GM21381 (cell line): ENCODE results near the gene NPBWR2.

Experiments
- ATAC-seq: cut with Tn5 transposase; IDR thresholded peaks from one replicate; pipeline ENCODE4 v1.9.1; 2021; ENCODE audit warnings: mild to moderate bottlenecking, moderate library complexity; ENCODE audit not compliant: unreplicated experiment

The NPBWR2 gene

DNA sequence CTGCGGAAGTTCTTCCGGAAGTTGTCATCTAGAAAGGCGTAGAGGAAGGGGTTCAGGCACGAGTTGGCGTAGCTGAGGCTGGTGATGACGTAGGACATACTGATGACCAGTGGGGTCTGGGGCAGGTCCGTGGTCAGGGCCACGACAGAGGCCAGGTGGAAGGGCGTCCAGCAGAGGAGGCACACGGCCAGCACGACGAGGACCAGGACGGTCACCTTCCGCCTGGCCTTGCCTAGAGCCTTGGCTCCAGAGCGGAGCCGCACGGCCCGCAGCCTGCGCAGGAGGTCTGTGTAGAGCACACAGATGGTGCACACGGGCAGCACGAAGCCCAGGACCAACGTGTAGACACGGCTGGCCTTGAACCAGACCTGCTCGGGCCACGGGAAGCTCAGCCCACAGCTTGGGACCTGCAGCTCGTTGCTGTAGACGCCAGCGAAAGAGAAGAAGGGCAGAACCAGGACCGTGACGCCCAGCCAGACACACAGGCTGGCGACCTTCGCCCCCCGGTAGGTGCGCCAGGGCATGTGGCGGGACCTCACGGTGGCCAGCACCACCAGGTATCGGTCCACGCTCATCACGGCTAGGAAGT, 1.4 kb downstream of the NPBWR2 start:
- ATAC-seq: no peak

- ATAC-seq: no peak
These were observed 2.5 kb downstream of the NPBWR2 start for GRCh38 chr20:64104667-64105451.

GRCh38 chr20:64103871-64104666, 3.3 kb downstream of the NPBWR2 start:
- ATAC-seq: no peak

DNA sequence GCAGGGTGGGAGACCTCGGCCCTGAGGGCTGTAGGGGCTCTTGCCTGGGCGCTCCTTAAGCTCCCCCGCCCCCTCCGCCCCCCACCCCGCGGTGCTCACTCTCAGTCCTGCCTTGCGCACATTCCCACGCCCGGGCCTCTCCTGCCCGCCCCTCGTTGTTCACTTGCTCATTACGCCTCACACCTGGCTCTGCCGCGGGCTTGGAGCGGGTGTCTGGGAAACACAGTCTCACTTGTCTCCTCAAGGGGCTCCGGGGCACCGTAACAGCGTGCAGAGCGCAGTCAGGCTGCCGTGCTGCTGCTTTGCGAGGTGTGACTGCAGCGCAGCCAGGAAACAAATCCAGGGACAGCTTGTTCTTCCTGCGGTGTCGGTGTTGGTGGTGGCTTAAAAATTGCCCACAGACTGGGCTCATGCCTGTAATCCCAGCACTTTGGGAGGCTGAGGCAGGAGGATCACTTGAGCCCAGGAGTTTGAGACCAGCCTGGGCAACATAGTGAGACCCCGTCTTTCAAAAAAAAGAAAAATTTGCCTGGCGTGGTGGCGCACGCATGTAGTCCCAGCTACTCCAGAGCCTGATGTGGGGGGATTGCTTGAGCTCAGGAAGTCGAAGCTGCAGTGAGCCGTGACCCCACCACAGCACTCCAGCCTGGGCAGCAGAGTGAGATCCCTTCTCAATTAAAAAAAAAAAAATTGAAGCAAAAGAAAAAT, 4.6 kb downstream of the NPBWR2 start:
- no peak for ATAC-seq

DNA sequence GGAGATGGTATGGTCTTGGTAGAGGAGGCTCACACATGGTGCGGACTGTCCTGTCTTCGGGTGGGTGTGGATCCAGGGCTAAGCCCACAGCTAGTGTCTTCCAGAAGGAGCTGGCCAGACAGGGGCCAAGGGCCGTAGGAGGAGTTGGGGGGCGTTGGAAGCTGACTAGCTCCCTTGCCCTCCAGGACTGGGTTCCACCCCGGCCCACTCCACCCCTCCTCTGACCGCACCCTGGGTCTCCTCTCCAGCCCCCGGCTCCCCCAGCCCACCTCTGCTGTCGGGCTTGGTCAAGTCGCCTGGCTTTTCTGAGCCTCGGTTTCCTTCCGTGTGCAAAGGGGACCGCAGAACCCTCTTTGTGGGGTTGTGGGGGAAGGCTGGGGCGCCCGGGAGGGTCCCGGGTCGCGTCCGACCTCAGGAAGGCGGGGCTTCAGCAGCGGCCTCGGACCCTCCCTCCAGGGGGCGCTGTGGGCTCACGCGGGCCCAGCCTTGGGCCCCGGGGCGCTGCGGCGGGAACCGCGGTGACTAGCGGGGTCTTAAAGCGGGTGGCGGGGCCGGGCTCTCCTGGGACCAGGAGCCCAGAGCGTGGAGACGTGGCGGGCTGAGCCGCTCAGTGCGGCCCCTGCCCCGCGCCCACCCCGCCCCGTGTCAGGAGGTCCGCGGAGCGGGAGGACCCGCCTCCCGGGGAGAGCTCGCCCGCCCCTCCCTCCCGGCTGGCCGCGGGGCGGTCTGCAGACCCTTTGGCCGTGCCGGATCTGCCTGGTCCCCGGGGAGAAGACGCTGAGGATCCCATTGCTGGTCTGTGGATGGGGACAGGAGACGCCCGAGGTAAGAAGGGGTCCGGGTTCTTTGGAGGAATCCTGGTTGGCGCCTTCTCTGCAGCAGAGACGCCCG, 5.4 kb downstream of the NPBWR2 start:
- no peak for ATAC-seq

GRCh38 chr20:64100946-64101688, 6.2 kb downstream of the NPBWR2 start:
- no peak for ATAC-seq

DNA sequence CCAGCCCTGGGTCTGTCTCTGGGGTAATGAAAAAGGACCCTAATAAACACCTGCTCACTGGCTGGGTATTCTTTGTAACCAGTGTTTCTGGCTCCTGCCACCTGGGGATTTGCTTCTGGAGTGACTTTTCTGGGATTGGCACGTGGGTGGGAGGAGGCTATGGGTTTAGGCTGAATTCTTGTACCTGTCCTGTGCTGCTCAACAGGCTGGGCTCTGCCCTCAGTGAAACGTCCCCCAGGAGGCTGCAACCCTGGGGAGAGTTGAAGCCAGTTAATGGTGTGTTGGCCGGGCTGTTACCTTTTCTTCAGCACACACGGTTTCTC, 6.8 kb downstream of the NPBWR2 start:
- ATAC-seq: no peak

DNA sequence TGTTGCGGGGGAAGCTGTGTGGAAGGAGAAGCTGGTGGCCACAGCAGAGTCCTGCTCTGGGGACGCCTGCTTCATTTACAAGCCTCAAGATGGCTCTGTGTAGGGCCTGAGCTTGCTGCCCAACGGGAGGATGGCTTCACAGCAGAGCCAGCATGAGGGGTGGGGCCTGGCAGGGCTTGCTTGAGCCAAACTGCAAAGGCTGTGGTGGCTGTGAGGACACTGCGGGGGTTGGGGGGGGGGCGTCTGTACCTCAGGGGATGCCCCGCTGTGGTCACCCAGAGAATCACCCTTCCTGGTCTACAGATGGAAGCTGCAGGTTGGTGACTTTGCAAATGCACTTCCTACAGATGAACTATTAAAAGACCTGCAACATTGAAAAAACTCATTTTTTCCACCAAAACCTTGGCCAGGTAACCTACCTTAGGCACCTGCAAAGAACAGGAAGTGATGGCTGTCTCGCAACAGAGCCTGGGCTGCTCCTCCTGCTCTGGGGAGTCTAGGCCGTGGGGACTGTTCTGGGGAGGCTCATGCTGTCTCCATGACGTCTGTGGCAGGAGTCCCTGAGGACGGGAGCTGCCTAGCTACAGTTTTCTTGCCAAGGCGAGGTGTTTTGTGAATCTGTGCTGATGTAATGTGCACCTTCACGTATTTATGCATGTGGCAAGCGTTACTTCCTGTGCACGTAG, 7.3 kb downstream of the NPBWR2 start:
- ATAC-seq: no peak

GRCh38 chr20:64099086-64099786, 8.1 kb downstream of the NPBWR2 start:
- no peak for ATAC-seq

DNA sequence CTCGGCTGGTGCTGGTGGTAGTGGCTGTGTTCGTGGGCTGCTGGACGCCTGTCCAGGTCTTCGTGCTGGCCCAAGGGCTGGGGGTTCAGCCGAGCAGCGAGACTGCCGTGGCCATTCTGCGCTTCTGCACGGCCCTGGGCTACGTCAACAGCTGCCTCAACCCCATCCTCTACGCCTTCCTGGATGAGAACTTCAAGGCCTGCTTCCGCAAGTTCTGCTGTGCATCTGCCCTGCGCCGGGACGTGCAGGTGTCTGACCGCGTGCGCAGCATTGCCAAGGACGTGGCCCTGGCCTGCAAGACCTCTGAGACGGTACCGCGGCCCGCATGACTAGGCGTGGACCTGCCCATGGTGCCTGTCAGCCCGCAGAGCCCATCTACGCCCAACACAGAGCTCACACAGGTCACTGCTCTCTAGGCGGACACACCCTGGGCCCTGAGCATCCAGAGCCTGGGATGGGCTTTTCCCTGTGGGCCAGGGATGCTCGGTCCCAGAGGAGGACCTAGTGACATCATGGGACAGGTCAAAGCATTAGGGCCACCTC, 8.8 kb downstream of the NPBWR2 start:
- no peak for ATAC-seq

GRCh38 chr20:64096535-64096934, 10.8 kb downstream of the NPBWR2 start:
- no peak for ATAC-seq

GRCh38 chr20:64095927-64096326, 11.4 kb downstream of the NPBWR2 start:
- ATAC-seq: no peak

- ATAC-seq: no peak
These were observed 11.9 kb downstream of the NPBWR2 start for GRCh38 chr20:64095455-64095854.

DNA sequence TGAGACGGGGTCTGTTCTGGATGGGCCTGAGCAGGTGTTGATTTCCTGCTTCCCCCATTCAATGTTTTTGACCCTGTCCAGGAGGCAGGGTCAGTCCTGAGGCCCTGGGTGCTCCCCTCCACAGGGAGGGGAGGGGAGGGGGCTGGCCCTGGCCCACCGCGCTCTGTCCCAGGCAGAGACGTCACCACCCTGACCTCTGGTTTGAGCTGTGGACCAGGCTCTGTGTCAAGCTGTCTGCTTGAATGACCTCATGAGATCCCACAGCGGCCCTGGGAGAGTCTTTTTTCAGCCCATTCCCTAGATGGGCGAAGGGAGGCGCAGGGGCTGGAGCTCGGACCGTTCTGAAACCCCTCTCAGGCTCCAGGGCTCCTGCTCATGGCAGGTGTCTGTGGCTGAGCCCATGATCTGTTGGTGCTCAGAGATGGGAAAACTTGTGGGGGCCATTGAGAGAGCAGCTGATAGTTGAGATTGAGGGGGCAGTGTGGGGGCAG, 14.3 kb downstream of the NPBWR2 start:
- ATAC-seq: no peak

- no peak for ATAC-seq
These were observed 14.9 kb downstream of the NPBWR2 start for GRCh38 chr20:64092258-64093012.

DNA sequence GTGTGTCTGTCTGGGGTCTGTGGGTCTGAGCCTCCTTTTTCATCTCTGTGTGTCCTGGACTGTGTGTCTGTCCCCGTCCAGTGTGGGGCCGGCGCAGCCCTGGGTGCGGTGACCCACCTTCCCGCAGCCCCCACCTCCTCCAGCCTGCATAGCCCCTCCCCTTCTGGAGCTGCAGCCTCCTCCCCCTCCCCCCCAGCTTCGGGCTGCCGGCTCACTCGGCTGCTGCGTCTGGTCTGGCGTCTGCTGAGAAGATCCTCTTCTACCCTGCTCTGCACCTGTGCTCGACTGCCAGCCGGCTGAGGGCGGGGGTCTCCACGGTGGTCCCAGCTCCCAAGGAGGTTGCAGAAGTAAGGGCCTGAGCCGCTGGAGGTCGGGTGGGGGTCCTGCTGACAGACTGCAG, 15.6 kb downstream of the NPBWR2 start:
- ATAC-seq: no peak

- ATAC-seq: no peak
These were observed 16.0 kb downstream of the NPBWR2 start for GRCh38 chr20:64091340-64091739.
